H9 (cell line): ENCODE measurements around the gene RNPEP. TPM values are rescaled to one million over a fixed set of nuclear protein-coding genes. Genes with fewer than 3 reads are reported as not detected.

ENCODE experiments used
- DNase-seq: peaks from one replicate; pipeline ENCODE4 v3.0.0-alpha.2; 2017
- H2AFZ ChIP-seq: one replicate; pipeline ENCODE4 v1.6.1; 2013; ENCODE audit warnings: mild to moderate bottlenecking, low read length, control low read depth, moderate library complexity
- H2AK5ac ChIP-seq: 2 replicates; pipeline ENCODE4 v1.6.1; 2013; ENCODE audit warnings: low read length, control low read depth, mixed read lengths; ENCODE audit not compliant: insufficient read length
- H2BK120ac ChIP-seq: one replicate; pipeline ENCODE4 v1.6.1; 2013; ENCODE audit warnings: low read depth, mild to moderate bottlenecking, low read length, control low read depth, inconsistent platforms; ENCODE audit not compliant: poor library complexity, severe bottlenecking
- H2BK12ac ChIP-seq: 2 replicates; pipeline ENCODE4 v1.6.1; 2013; ENCODE audit warnings: low read length, control low read depth, mixed read lengths, low read depth; ENCODE audit not compliant: insufficient read length
- H2BK15ac ChIP-seq: 2 replicates; pipeline ENCODE4 v1.6.1; 2013; ENCODE audit warnings: low read depth, low read length, control low read depth
- H2BK20ac ChIP-seq: one replicate; pipeline ENCODE4 v1.6.1; 2013; ENCODE audit warnings: low read depth, mild to moderate bottlenecking, low read length, control low read depth, inconsistent platforms; ENCODE audit not compliant: poor library complexity, severe bottlenecking
- H2BK5ac ChIP-seq: 2 replicates; pipeline ENCODE4 v1.6.1; 2013; ENCODE audit warnings: low read length, control low read depth, mixed read lengths; ENCODE audit not compliant: insufficient read length
- H3K14ac ChIP-seq: 2 replicates; pipeline ENCODE4 v1.6.1; 2013; ENCODE audit warnings: low read length, control low read depth; ENCODE audit not compliant: insufficient read depth
- H3K18ac ChIP-seq: 2 replicates; pipeline ENCODE4 v1.6.1; 2013; ENCODE audit warnings: low read depth, mild to moderate bottlenecking, mixed read lengths, low read length, control low read depth; ENCODE audit not compliant: insufficient read length
- H3K23ac ChIP-seq: 2 replicates; pipeline ENCODE4 v1.6.1; 2013; ENCODE audit warnings: low read length, control low read depth, mixed read lengths, low read depth; ENCODE audit not compliant: insufficient read length
- H3K23me2 ChIP-seq: 2 replicates; pipeline ENCODE4 v1.6.1; 2013; ENCODE audit warnings: low read depth, mild to moderate bottlenecking, mixed read lengths, low read length, control low read depth; ENCODE audit not compliant: insufficient read length, poor library complexity, severe bottlenecking
- H3K27ac ChIP-seq: 2 replicates; pipeline ENCODE4 v1.5.1; 2013; ENCODE audit warnings: low read length, control low read depth, mixed read lengths, low read depth; ENCODE audit not compliant: insufficient read length
- H3K27me3 ChIP-seq: 2 replicates; pipeline ENCODE4 v1.6.1; 2013; ENCODE audit warnings: low read length, control low read depth, inconsistent platforms; ENCODE audit not compliant: insufficient read depth
- H3K4ac ChIP-seq: 2 replicates; pipeline ENCODE4 v1.6.1; 2013; ENCODE audit warnings: low read depth, mild to moderate bottlenecking, control low read depth, inconsistent platforms, low read length, moderate library complexity
- H3K4me1 ChIP-seq: 2 replicates; pipeline ENCODE4 v1.6.1; 2013; ENCODE audit warnings: low read length, control low read depth, inconsistent platforms; ENCODE audit not compliant: insufficient read depth
- H3K4me2 ChIP-seq: 2 replicates; pipeline ENCODE4 v1.6.1; 2013; ENCODE audit warnings: low read length, control low read depth, mixed read lengths; ENCODE audit not compliant: insufficient read length, insufficient read depth
- H3K56ac ChIP-seq: 2 replicates; pipeline ENCODE4 v1.6.1; 2013; ENCODE audit warnings: low read depth, mild to moderate bottlenecking, mixed read lengths, low read length, control low read depth; ENCODE audit not compliant: insufficient read length
- H3K79me1 ChIP-seq: 2 replicates; pipeline ENCODE4 v1.6.1; 2013; ENCODE audit warnings: low read depth, mild to moderate bottlenecking, moderate library complexity, low read length, control low read depth, inconsistent platforms; ENCODE audit not compliant: insufficient read depth, poor library complexity, severe bottlenecking
- H3K79me2 ChIP-seq: 2 replicates; pipeline ENCODE4 v1.6.1; 2013; ENCODE audit warnings: low read length, control low read depth, inconsistent platforms; ENCODE audit not compliant: insufficient read depth
- H3K9ac ChIP-seq: 2 replicates; pipeline ENCODE4 v1.6.1; 2013; ENCODE audit warnings: low read length, control low read depth, mixed read lengths; ENCODE audit not compliant: insufficient read length; ENCODE audit errors: extremely low read depth
- H3K9me3 ChIP-seq: one replicate; pipeline ENCODE4 v1.6.1; 2013; ENCODE audit warnings: low read depth, low read length, inconsistent platforms; ENCODE audit not compliant: control insufficient read depth
- H3T11ph ChIP-seq: one replicate; pipeline ENCODE4 v1.6.1; 2013; ENCODE audit warnings: mild to moderate bottlenecking, low read length, control low read depth, inconsistent platforms
- H4K20me1 ChIP-seq: one replicate; pipeline ENCODE4 v1.6.1; 2013; ENCODE audit not compliant: control insufficient read depth, insufficient read length, insufficient read depth
- H4K5ac ChIP-seq: 2 replicates; pipeline ENCODE4 v1.6.1; 2013; ENCODE audit warnings: low read depth, mild to moderate bottlenecking, mixed read lengths, low read length, control low read depth; ENCODE audit not compliant: insufficient read length
- H4K8ac ChIP-seq: replicated peaks from 2 replicates; pipeline ENCODE4 v1.6.1; 2013; ENCODE audit warnings: low read length, control low read depth, mixed read lengths, low read depth; ENCODE audit not compliant: insufficient read length
- H4K91ac ChIP-seq: 2 replicates; pipeline ENCODE4 v1.6.1; 2013; ENCODE audit warnings: low read depth, mild to moderate bottlenecking, moderate library complexity, mixed read lengths, low read length, control low read depth; ENCODE audit not compliant: insufficient read length
- H3K27ac Mint-ChIP-seq, 3 experiments: 2 replicates in 2 of 3; 3 replicates in 1 of 3; pipeline ENCODE4 v1.8.0; 2020 to 2021; ENCODE audit warnings: mixed read lengths in 3 of 3, mild to moderate bottlenecking in 1 of 3, moderate library complexity in 1 of 3
- H3K27me3 Mint-ChIP-seq: 2 replicates; pipeline ENCODE4 v1.8.0; 2021; ENCODE audit warnings: low read depth, mild to moderate bottlenecking, moderate library complexity, mixed read lengths
- H3K36me3 Mint-ChIP-seq, 3 experiments: 2 replicates in 2 of 3; 3 replicates in 1 of 3; pipeline ENCODE4 v1.8.0; 2020 to 2021; ENCODE audit warnings: low read depth in 3 of 3, mixed read lengths in 3 of 3; ENCODE audit not compliant: insufficient read depth in 1 of 3
- H3K4me1 Mint-ChIP-seq, 2 experiments: 2 replicates each; pipeline ENCODE4 v1.8.0; 2020; ENCODE audit warnings: mixed read lengths in 2 of 2
- H3K4me3 Mint-ChIP-seq, 2 experiments: 2 replicates in 1 of 2; 3 replicates in 1 of 2; pipeline ENCODE4 v1.8.0; 2020 to 2021; ENCODE audit warnings: mild to moderate bottlenecking in 2 of 2, mixed read lengths in 2 of 2, moderate library complexity in 1 of 2
- H3K9me3 Mint-ChIP-seq, 2 experiments: 2 replicates in 1 of 2; 3 replicates in 1 of 2; pipeline ENCODE4 v1.8.0; 2020; ENCODE audit warnings: mild to moderate bottlenecking in 2 of 2, mixed read lengths in 2 of 2, moderate library complexity in 1 of 2
- CTCF ChIP-seq: fragments of 200-600 bp; sonication (generic); conservative IDR thresholded peaks from 3 replicates; pipeline ENCODE4 v1.8.0; 2021; ENCODE audit warnings: antibody characterized with exemption, mild to moderate bottlenecking
- whole genome bisulfite sequencing: extraction: QIAGEN DNeasy Blood & Tissue Kit; methylation state at CpG from one replicate; pipeline ENCODE4 v1.1.7; 2013; ENCODE audit warnings: missing lambda C conversion rate, low lambda C conversion rate, mixed read lengths; ENCODE audit not compliant: insufficient read length; ENCODE audit errors: extremely low coverage; 5-methylcytosine and 5-hydroxymethylcytosine counted together
- total RNA-seq: library from RNA; stranded (reverse); gene quantifications from 2 replicates; pipeline ENCODE4 v1.2.1, GENCODE V29; 2021

Gene RNPEP
- total RNA-seq, 1 experiment from 2014 or later: 49.9 TPM

GRCh38 chr1:201937624-201938213 lies 44.7 kb upstream of the RNPEP start:
- Mint-ChIP-seq H3K27me3 (peaks cover 2% of the 10 kb centered on the region; the same call in 1 of the 2 replicates), H3K36me3 (no peaks in the 10 kb centered on the region), H3K4me3 (no peak overlapping the region), H3K27ac (no peak overlapping the region), H3K9me3 (no peaks in the 10 kb centered on the region), H3K4me1 (peaks cover 7 to 13% of the 10 kb centered on the region in 2 experiments)
- no peak overlapping the region for H3K56ac ChIP-seq
- no peak overlapping the region for H2BK15ac ChIP-seq
- 100% methylated on average over 2 of the region's 5 CpGs for WGBS
- H4K91ac ChIP-seq: no peak overlapping the region
- TF ChIP-seq CTCF: no peak
- H3K18ac ChIP-seq: no peak overlapping the region
- H2AK5ac ChIP-seq: no peak overlapping the region
- no peak overlapping the region for H3K23ac ChIP-seq
- H3K4ac ChIP-seq: no peak overlapping the region
- no peak overlapping the region for H4K5ac ChIP-seq
- H3K9me3 ChIP-seq: no peaks in the 10 kb centered on the region
- H3K79me2 ChIP-seq: no peaks in the 10 kb centered on the region
- no peak overlapping the region for H2BK20ac ChIP-seq
- no peak overlapping the region for H4K8ac ChIP-seq
- H3K79me1 ChIP-seq: no peaks in the 10 kb centered on the region
- H3K27me3 ChIP-seq: no peaks in the 10 kb centered on the region
- H3T11ph ChIP-seq: no peak overlapping the region
- peaks cover 6% of the 10 kb centered on the region for H3K23me2 ChIP-seq
- H3K9ac ChIP-seq: no peak overlapping the region
- DNase-seq: no peak
- H2AFZ ChIP-seq: no peak overlapping the region
- no peak overlapping the region for H2BK120ac ChIP-seq
- H3K4me2 ChIP-seq: no peak overlapping the region
- H2BK12ac ChIP-seq: no peak overlapping the region
- H3K14ac ChIP-seq: no peak overlapping the region
- no peak overlapping the region for H2BK5ac ChIP-seq
- no peak overlapping the region for H3K27ac ChIP-seq
- peaks cover 6% of the 10 kb centered on the region for H3K4me1 ChIP-seq
- no peaks in the 10 kb centered on the region for H4K20me1 ChIP-seq
